ENCODE results near the gene MPO. TPM values are rescaled to one million over a fixed set of nuclear protein-coding genes. Genes with fewer than 3 reads are reported as not detected.

MPO gene
- total RNA-seq, 2 experiments from 2014 or later: not detected

DNA sequence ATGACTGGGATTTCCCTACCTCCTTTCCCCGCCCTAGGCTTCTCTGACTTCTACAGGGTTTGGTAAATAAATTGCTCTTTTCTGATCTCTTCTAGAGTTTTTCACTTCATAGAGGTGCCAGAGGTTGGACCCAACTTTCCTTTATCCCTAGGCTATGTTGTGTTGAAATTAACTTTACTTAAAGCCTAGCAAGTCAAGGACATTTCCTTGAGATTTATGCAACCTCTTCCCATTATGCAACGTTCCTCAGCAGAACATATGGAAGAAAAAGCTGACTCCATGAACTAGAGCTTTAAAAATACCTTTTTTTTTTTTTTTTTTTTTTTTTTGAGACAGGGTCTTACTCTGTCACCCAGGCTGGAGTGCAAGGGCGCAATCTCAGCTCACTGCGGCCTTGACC, 15.5 kb downstream of the MPO start:
- H3K27ac ChIP-seq (ENCODE audit: low read depth, low read length, poor library complexity, severe bottlenecking): no peak overlapping the region
- DNase-seq (ENCODE audit: low spot score): no peak
- H3K79me2 ChIP-seq (ENCODE audit: insufficient read depth, low read depth, low read length): no peaks in the 10 kb centered on the region
- H3K4me1 ChIP-seq (ENCODE audit: insufficient read depth, low read length, poor library complexity, severe bottlenecking): no peaks in the 10 kb centered on the region
- intact Hi-C loops (cut with micrococcal nuclease; ENCODE audit: unreplicated experiment): no loop called here
- TF ChIP-seq EZH2phosphoT487 (IDR thresholded peaks at IDR 0.05; ENCODE audit: borderline replicate concordance, low read depth, low read length): no peak
- TF ChIP-seq, protein P1, sequence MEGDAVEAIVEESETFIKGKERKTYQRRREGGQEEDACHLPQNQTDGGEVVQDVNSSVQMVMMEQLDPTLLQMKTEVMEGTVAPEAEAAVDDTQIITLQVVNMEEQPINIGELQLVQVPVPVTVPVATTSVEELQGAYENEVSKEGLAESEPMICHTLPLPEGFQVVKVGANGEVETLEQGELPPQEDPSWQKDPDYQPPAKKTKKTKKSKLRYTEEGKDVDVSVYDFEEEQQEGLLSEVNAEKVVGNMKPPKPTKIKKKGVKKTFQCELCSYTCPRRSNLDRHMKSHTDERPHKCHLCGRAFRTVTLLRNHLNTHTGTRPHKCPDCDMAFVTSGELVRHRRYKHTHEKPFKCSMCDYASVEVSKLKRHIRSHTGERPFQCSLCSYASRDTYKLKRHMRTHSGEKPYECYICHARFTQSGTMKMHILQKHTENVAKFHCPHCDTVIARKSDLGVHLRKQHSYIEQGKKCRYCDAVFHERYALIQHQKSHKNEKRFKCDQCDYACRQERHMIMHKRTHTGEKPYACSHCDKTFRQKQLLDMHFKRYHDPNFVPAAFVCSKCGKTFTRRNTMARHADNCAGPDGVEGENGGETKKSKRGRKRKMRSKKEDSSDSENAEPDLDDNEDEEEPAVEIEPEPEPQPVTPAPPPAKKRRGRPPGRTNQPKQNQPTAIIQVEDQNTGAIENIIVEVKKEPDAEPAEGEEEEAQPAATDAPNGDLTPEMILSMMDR (conservative IDR thresholded peaks at IDR 0.05; ENCODE audit: low read length): no peak
- POLR2A ChIA-PET: interaction anchor here (0.7 kb wide), 1 partner anchor 391 kb away, joined by 3 read pairs; no protein-coding TSS in a partner anchor
- CTCF ChIA-PET (ENCODE audit: unreplicated experiment): interaction anchor here (0.6 kb wide), 1 partner anchor 18 kb away, joined by 4 read pairs; no protein-coding TSS in a partner anchor
- H3K9me3 ChIP-seq (ENCODE audit: low read length): no peaks in the 10 kb centered on the region
- no peaks in the 10 kb centered on the region for H3K9me2 ChIP-seq (ENCODE audit: insufficient read depth, low read length)
- no TSS peak for BruUV-seq (replicated peaks)
- no peak overlapping the region for H3K4me3 ChIP-seq (ENCODE audit: low read depth, low read length, poor library complexity, severe bottlenecking)
- no peaks in the 10 kb centered on the region for H3K36me3 ChIP-seq (ENCODE audit: insufficient read depth, low read length)
- no peak overlapping the region for H2AFZ ChIP-seq (ENCODE audit: low read length)
- H4K20me1 ChIP-seq (ENCODE audit: insufficient read depth, low read length): no peaks in the 10 kb centered on the region
- H3K4me2 ChIP-seq (ENCODE audit: low read length): no peak overlapping the region

- Histone ChIP-seq H3K27ac (ENCODE audit: low read depth, low read length, poor library complexity, severe bottlenecking) (no peak overlapping the region), H3K4me3 (ENCODE audit: low read depth, low read length, poor library complexity, severe bottlenecking) (no peak overlapping the region), H3K9me3 (ENCODE audit: low read length) (no peaks in the 10 kb centered on the region), H3K79me2 (ENCODE audit: insufficient read depth, low read depth, low read length) (no peaks in the 10 kb centered on the region), H2AFZ (ENCODE audit: low read length) (no peak overlapping the region), H4K20me1 (ENCODE audit: insufficient read depth, low read length) (no peaks in the 10 kb centered on the region), H3K4me2 (ENCODE audit: low read length) (no peak overlapping the region), H3K36me3 (ENCODE audit: insufficient read depth, low read length) (no peaks in the 10 kb centered on the region), H3K9me2 (ENCODE audit: insufficient read depth, low read length) (no peaks in the 10 kb centered on the region), H3K4me1 (ENCODE audit: insufficient read depth, low read length, poor library complexity, severe bottlenecking) (no peaks in the 10 kb centered on the region)
- intact Hi-C loops (cut with micrococcal nuclease; ENCODE audit: unreplicated experiment): no loop called here
- TF ChIP-seq, protein P1 (conservative IDR thresholded peaks at IDR 0.05; ENCODE audit: low read length): no peak
- TF ChIP-seq EZH2phosphoT487 (IDR thresholded peaks at IDR 0.05; ENCODE audit: borderline replicate concordance, low read depth, low read length): no peak
- ChIA-PET POLR2A (interaction anchor here (0.7 kb wide), 1 partner anchor 391 kb away, joined by 3 read pairs; no protein-coding TSS in a partner anchor), CTCF (ENCODE audit: unreplicated experiment) (no interaction called here)
- BruUV-seq (replicated peaks): no TSS peak
- DNase-seq (ENCODE audit: low spot score): no peak
These were observed 16.2 kb downstream of the MPO start for GRCh38 chr17:58264407-58265103.

- no peak overlapping the region for H3K4me2 ChIP-seq (ENCODE audit: low read length)
- ChIA-PET CTCF (ENCODE audit: unreplicated experiment) (no interaction called here), POLR2A (no interaction called here)
- TF ChIP-seq, protein P1 (conservative IDR thresholded peaks at IDR 0.05; ENCODE audit: low read length): no peak
- no peak; the same call in 1 of the 2 replicates for TF ChIP-seq EZH2phosphoT487 (IDR thresholded peaks at IDR 0.05; ENCODE audit: borderline replicate concordance, low read depth, low read length)
- no peaks in the 10 kb centered on the region for H3K9me3 ChIP-seq (ENCODE audit: low read length)
- BruUV-seq (replicated peaks): no TSS peak
- H3K4me3 ChIP-seq (ENCODE audit: low read depth, low read length, poor library complexity, severe bottlenecking): no peak overlapping the region
- no peak overlapping the region for H3K27ac ChIP-seq (ENCODE audit: low read depth, low read length, poor library complexity, severe bottlenecking)
- H2AFZ ChIP-seq (ENCODE audit: low read length): no peak overlapping the region
- no peaks in the 10 kb centered on the region for H3K79me2 ChIP-seq (ENCODE audit: insufficient read depth, low read depth, low read length)
- intact Hi-C loops (cut with micrococcal nuclease; ENCODE audit: unreplicated experiment): no loop called here
- DNase-seq (ENCODE audit: low spot score): no peak
- H3K9me2 ChIP-seq (ENCODE audit: insufficient read depth, low read length): no peaks in the 10 kb centered on the region
- no peaks in the 10 kb centered on the region for H3K36me3 ChIP-seq (ENCODE audit: insufficient read depth, low read length)
- no peaks in the 10 kb centered on the region for H3K4me1 ChIP-seq (ENCODE audit: insufficient read depth, low read length, poor library complexity, severe bottlenecking)
- no peaks in the 10 kb centered on the region for H4K20me1 ChIP-seq (ENCODE audit: insufficient read depth, low read length)
These were observed 17.0 kb downstream of the MPO start for GRCh38 chr17:58263773-58264172.
